ENCODE data around the gene BAHD1. TPM values are rescaled to one million over a fixed set of nuclear protein-coding genes. Genes with fewer than 3 reads are reported as not detected.

Gene BAHD1
- total and polyA plus RNA-seq, 7 donors, result 9.9 to 15.6 (median 13.3) TPM

DNA sequence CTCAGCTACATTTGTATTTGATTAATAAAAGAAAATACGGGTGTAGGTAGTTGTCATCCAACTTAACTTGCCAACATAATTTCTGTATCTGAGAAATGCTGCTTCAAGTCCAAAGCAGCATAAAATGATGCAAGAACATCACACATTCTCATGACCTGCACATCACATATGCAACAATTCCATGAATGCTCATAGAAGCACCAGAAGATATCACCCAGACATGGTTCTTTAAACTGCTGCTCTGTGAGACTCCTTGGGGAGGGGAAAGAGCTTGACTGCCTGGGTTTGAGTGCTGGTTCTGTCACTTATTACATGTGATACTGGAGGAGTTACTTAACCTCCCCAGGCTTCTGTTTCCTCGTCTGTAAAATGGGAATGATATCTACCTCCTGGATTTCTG, 69.4 kb downstream of the BAHD1 start:
- no peaks in the 10 kb centered on the region for H3K27me3 ChIP-seq (ENCODE audit: insufficient read depth in 3 of 3, low read length in 2 of 3)
- TF ChIP-seq CTCF (IDR thresholded peaks at IDR 0.05), result no peak

DNA sequence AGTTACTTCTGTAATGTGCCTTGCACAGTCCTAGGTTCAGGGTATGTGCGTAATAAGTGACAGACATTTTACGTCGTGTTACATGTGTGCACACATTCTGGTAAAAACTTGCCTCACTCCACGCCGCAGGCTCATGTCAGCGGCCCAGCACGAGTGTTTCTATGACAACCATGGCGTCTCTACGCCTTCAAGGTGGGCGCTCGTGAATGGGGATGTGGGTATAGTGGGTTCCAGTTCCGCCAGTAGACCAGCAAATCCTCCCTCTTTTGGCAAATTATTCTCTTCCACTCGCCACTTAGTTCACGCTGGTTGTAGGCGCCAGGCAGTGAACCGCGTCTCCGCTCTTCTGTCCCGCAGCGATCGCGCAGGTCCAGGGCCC, 70.3 kb downstream of the BAHD1 start:
- no peaks in the 10 kb centered on the region for H3K9me3 ChIP-seq
- DNase-seq (no peak), ATAC-seq (peak; percentile 23 to 30 (median 27))
- no peaks in the 10 kb centered on the region for H3K27me3 ChIP-seq (ENCODE audit: insufficient read depth in 3 of 3, low read length in 2 of 3)
- no peak for TF ChIP-seq CTCF (IDR thresholded peaks at IDR 0.05)
- H3K4me1 ChIP-seq, result peaks cover 17% of the 10 kb centered on the region
- peak overlapping the region; percentile 72 for H3K27ac ChIP-seq
- peak overlapping the region; percentile 77 for H3K4me3 ChIP-seq
- H3K36me3 ChIP-seq (ENCODE audit: insufficient read depth in 1 of 2, low read depth in 1 of 2), result no peaks in the 10 kb centered on the region
- intact Hi-C loops (cut with DNase I), result loop anchor here in 1 of 2 donors (10.0 kb wide), 1 partner anchor 344 kb away; no protein-coding TSS in a partner anchor
- 14 to 27% (median 17%) methylated on average over 22 of the region's 22 CpGs for WGBS, 3 donors

More for the DNA sequence above, 69.4 kb downstream of the BAHD1 start:
- Histone ChIP-seq H3K4me1 (peaks cover 17% of the 10 kb centered on the region), H3K4me3 (no peak overlapping the region), H3K9me3 (no peaks in the 10 kb centered on the region), H3K27ac (no peak overlapping the region), H3K36me3 (ENCODE audit: insufficient read depth in 1 of 2, low read depth in 1 of 2) (no peaks in the 10 kb centered on the region)
- intact Hi-C loops (cut with DNase I), result loop anchor here in 1 of 2 donors (10.0 kb wide), 1 partner anchor 345 kb away; no protein-coding TSS in a partner anchor
- 84 to 92% (median 90%) methylated on average over 2 of the region's 2 CpGs for WGBS, 3 donors
- ATAC-seq (no peak), DNase-seq (no peak)

- Histone ChIP-seq H3K9me3 (no peaks in the 10 kb centered on the region), H3K27ac (peak overlapping the region; percentile 72), H3K36me3 (ENCODE audit: insufficient read depth in 1 of 2, low read depth in 1 of 2) (no peaks in the 10 kb centered on the region), H3K4me1 (peaks cover 16% of the 10 kb centered on the region), H3K27me3 (ENCODE audit: insufficient read depth in 3 of 3, low read length in 2 of 3) (no peaks in the 10 kb centered on the region), H3K4me3 (peak overlapping the region; percentile 77)
- peak; percentile 83 to 89 for DNase-seq
- TF ChIP-seq CTCF (IDR thresholded peaks at IDR 0.05), result no peak
- 1% methylated on average over 59 to 61 of the region's 61 CpGs for WGBS, 3 donors
- ATAC-seq, result peak; percentile 88 to 94 (median 90)
- intact Hi-C loops (cut with DNase I), result loop anchor here in 1 of 2 donors (10.0 kb wide), 1 partner anchor 343 kb away; no protein-coding TSS in a partner anchor
Observed at GRCh38 chr15:40511472-40512133, 70.8 kb downstream of the BAHD1 start.

DNA sequence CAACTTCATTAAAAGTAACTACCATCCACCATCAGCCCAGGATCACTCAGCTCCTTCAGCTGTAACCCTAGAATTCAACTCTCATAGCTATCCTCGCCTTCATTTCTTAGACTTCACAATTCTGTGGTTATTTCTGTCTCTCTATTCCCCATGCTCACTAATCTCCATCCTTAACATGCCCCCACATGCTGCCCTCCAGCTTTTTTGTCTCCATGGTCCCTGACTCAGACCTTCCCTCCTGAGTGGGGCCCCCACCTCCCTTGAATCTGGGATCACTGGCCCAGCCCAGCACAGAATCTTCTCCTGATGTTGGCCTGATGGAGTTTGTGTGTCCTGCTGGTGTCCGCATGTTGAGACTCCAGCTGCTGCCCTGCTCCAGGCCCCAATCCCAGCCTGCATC, 71.7 kb downstream of the BAHD1 start:
- H3K4me3 ChIP-seq, result no peak overlapping the region
- H3K27me3 ChIP-seq (ENCODE audit: insufficient read depth in 3 of 3, low read length in 2 of 3), result no peaks in the 10 kb centered on the region
- ATAC-seq, result no peak
- 88 to 98% (median 94%) methylated on average over 2 of the region's 2 CpGs for WGBS, 3 donors
- no peaks in the 10 kb centered on the region for H3K36me3 ChIP-seq (ENCODE audit: insufficient read depth in 1 of 2, low read depth in 1 of 2)
- peaks cover 14% of the 10 kb centered on the region for H3K4me1 ChIP-seq
- TF ChIP-seq CTCF (IDR thresholded peaks at IDR 0.05), result no peak
- H3K27ac ChIP-seq, result peak overlapping the region; percentile 9
- intact Hi-C loops (cut with DNase I), result loop anchor here in 1 of 2 donors (10.0 kb wide), 1 partner anchor 342 kb away; no protein-coding TSS in a partner anchor
- DNase-seq, result no peak
- H3K9me3 ChIP-seq, result no peaks in the 10 kb centered on the region
